HL-60 (cell line): ENCODE measurements around the gene PDS5B.

Experiments used
- CTCF ChIP-seq: IDR thresholded peaks from one replicate; pipeline ENCODE4 v1.5.1; 2011; ENCODE audit warnings: low read length, control low read depth, inconsistent platforms; ENCODE audit not compliant: insufficient read depth
- GABPA ChIP-seq: IDR thresholded peaks from 2 replicates; pipeline ENCODE4 v1.6.1; 2012; ENCODE audit warnings: low read depth
- POLR2AphosphoS5 ChIP-seq: IDR thresholded peaks from 2 replicates; pipeline ENCODE4 v1.6.1; 2012; ENCODE audit warnings: low read depth
- REST ChIP-seq: IDR thresholded peaks from 2 replicates; pipeline ENCODE4 v1.6.1; 2012; ENCODE audit warnings: low read depth; ENCODE audit not compliant: insufficient replicate concordance
- SPI1 ChIP-seq: IDR thresholded peaks from 2 replicates; pipeline ENCODE4 v1.6.1; 2012; ENCODE audit warnings: low read depth, mild to moderate bottlenecking, borderline replicate concordance

- TF ChIP-seq POLR2AphosphoS5 (no peak), CTCF (no peak), REST (no peak), GABPA (no peak), SPI1 (no peak)
These were observed 145.3 kb downstream of the PDS5B start for GRCh38 chr13:32731576-32731975.
